CD14-positive monocyte (primary cell): ENCODE data around the gene RIC8A. TPM values are rescaled to one million over a fixed set of nuclear protein-coding genes. Genes with fewer than 3 reads are reported as not detected.

Experiments
- DNase-seq, 3 donors: peaks; one replicate each; pipeline ENCODE4 v3.0.0-alpha.2; 2011 to 2022
- H2AFZ ChIP-seq: 2 replicates; pipeline ENCODE4 v1.6.0; 2012; ENCODE audit warnings: mild to moderate bottlenecking, low read depth, low read length, inconsistent platforms; ENCODE audit not compliant: insufficient read depth, poor library complexity, severe bottlenecking
- H3K27ac ChIP-seq, 2 donors: 1 replicate in 1 of 2; 2 replicates in 1 of 2; pipeline ENCODE4 v1.5.1; 2012 to 2013; ENCODE audit warnings: low read length in 2 of 2, control low read depth in 1 of 2, inconsistent platforms in 1 of 2, low read depth in 1 of 2, mild to moderate bottlenecking in 1 of 2
- H3K27me3 ChIP-seq, 2 donors: one replicate each; pipeline versions ENCODE4 v1.6.0 to v1.6.1; 2011 to 2013; ENCODE audit warnings: low read length in 2 of 2; ENCODE audit not compliant: control insufficient read depth in 2 of 2, insufficient read depth in 2 of 2
- H3K36me3 ChIP-seq, 2 donors: replicated peaks in 1 of 2; 1 replicate in 1 of 2; 2 replicates in 1 of 2; pipeline versions ENCODE4 v1.5.1 to v1.6.1; 2012 to 2013; ENCODE audit warnings: low read length in 2 of 2, control low read depth in 1 of 2, inconsistent platforms in 1 of 2, mild to moderate bottlenecking in 1 of 2; ENCODE audit not compliant: insufficient read depth in 2 of 2, control insufficient read depth in 1 of 2
- H3K4me1 ChIP-seq, 2 donors: 1 replicate in 1 of 2; 2 replicates in 1 of 2; pipeline versions ENCODE4 v1.5.1 to v1.6.1; 2012 to 2013; ENCODE audit warnings: low read length in 2 of 2, control low read depth in 1 of 2, inconsistent platforms in 1 of 2, mild to moderate bottlenecking in 1 of 2, moderate library complexity in 1 of 2; ENCODE audit not compliant: insufficient read depth in 2 of 2, control insufficient read depth in 1 of 2
- H3K4me2 ChIP-seq: replicated peaks from 2 replicates; pipeline ENCODE3; 2012; ENCODE audit warnings: low read length, moderate library complexity, mild to moderate bottlenecking; ENCODE audit not compliant: poor library complexity, severe bottlenecking; ENCODE audit errors: extremely low read depth
- H3K4me3 ChIP-seq, 3 experiments: fragments of 200-600 bp in 1 of 3; sonication (generic) in 1 of 3; replicated peaks in 1 of 3; 1 replicate in 2 of 3; 2 replicates in 1 of 3; pipeline ENCODE4 v1.5.1; 2011 to 2013; ENCODE audit warnings: low read length in 3 of 3, mild to moderate bottlenecking in 3 of 3, control low read depth in 2 of 3, low read depth in 2 of 3, inconsistent platforms in 1 of 3, moderate library complexity in 1 of 3
- H3K79me2 ChIP-seq: 2 replicates; pipeline ENCODE4 v1.6.0; 2012; ENCODE audit warnings: mild to moderate bottlenecking, control low read depth, inconsistent platforms, low read length, moderate library complexity; ENCODE audit not compliant: insufficient read depth
- H3K9ac ChIP-seq: 2 replicates; pipeline ENCODE4 v1.6.0; 2017; ENCODE audit warnings: low read length, mild to moderate bottlenecking; ENCODE audit not compliant: insufficient read depth, poor library complexity, severe bottlenecking
- H3K9me3 ChIP-seq, 2 donors: replicated peaks in 1 of 2; 1 replicate in 1 of 2; 2 replicates in 1 of 2; pipeline versions ENCODE4 v1.5.1 to v1.6.1; 2012 to 2013; ENCODE audit warnings: low read length in 2 of 2, control low read depth in 1 of 2; ENCODE audit not compliant: control insufficient read depth in 1 of 2, insufficient read depth in 1 of 2
- H4K20me1 ChIP-seq: 2 replicates; pipeline ENCODE4 v1.6.0; 2012; ENCODE audit warnings: mild to moderate bottlenecking, low read length, control low read depth, moderate library complexity; ENCODE audit not compliant: insufficient read depth
- H3K27ac Mint-ChIP-seq, 7 donors: one replicate each; pipeline ENCODE4 v1.8.0; 2020; ENCODE audit warnings: mild to moderate bottlenecking in 7 of 7, mixed read lengths in 7 of 7, moderate library complexity in 6 of 7, inconsistent platforms in 2 of 7
- H3K27me3 Mint-ChIP-seq, 3 donors: one replicate each; pipeline ENCODE4 v1.8.0; 2021 to 2022; ENCODE audit warnings: low read depth in 3 of 3, mild to moderate bottlenecking in 3 of 3, mixed read lengths in 3 of 3, moderate library complexity in 3 of 3, inconsistent platforms in 1 of 3
- H3K36me3 Mint-ChIP-seq, 2 donors: one replicate each; pipeline ENCODE4 v1.8.0; 2020; ENCODE audit warnings: mixed read lengths in 2 of 2, inconsistent platforms in 1 of 2, mild to moderate bottlenecking in 1 of 2
- H3K4me1 Mint-ChIP-seq: one replicate; pipeline ENCODE4 v1.8.0; 2020; ENCODE audit warnings: mild to moderate bottlenecking, mixed read lengths
- H3K4me3 Mint-ChIP-seq, 2 donors: one replicate each; pipeline ENCODE4 v1.8.0; 2020; ENCODE audit warnings: mild to moderate bottlenecking in 2 of 2, mixed read lengths in 2 of 2, moderate library complexity in 1 of 2
- H3K9me3 Mint-ChIP-seq, 7 donors: one replicate each; pipeline ENCODE4 v1.8.0; 2020 to 2022; ENCODE audit warnings: mixed read lengths in 7 of 7, mild to moderate bottlenecking in 6 of 7, moderate library complexity in 6 of 7, inconsistent platforms in 2 of 7
- WGBS: methylation state at CpG from one replicate; pipeline ENCODE4 v1.1.5; 2013; ENCODE audit warnings: missing lambda C conversion rate; ENCODE audit not compliant: insufficient coverage; 5-methylcytosine and 5-hydroxymethylcytosine counted together
- intact Hi-C, 2 donors: fragments of 100-400 bp; cut with micrococcal nuclease; formaldehyde crosslinking; loops; one replicate each; pipeline versions ENCODE4 v1.15.0 to v1.15.1; 2023
- polyA plus RNA-seq, 3 donors: library from polyadenylated mRNA; depleted of rRNA in 1 of 3; unstranded in 2 of 3; stranded (reverse) in 1 of 3; fragments of 300-500 nt in 2 of 3; fragments of >200 nt in 1 of 3; fragmentation: Illumina TruSeq in 2 of 3; gene quantifications; 1 replicate in 2 of 3; 2 replicates in 1 of 3; pipeline ENCODE4 v1.2.3, GENCODE V29; 2012 to 2021
- TF ChIP-seq, protein P1 (sequence below): fragments of 200-600 bp; IDR thresholded peaks from one replicate; pipeline ENCODE4 v1.8.0; 2022; ENCODE audit warnings: antibody characterized with exemption, mild to moderate bottlenecking

Gene RIC8A
- polyA plus RNA-seq, 3 donors, result 51.1 to 79.1 (median 56.5) TPM

DNA sequence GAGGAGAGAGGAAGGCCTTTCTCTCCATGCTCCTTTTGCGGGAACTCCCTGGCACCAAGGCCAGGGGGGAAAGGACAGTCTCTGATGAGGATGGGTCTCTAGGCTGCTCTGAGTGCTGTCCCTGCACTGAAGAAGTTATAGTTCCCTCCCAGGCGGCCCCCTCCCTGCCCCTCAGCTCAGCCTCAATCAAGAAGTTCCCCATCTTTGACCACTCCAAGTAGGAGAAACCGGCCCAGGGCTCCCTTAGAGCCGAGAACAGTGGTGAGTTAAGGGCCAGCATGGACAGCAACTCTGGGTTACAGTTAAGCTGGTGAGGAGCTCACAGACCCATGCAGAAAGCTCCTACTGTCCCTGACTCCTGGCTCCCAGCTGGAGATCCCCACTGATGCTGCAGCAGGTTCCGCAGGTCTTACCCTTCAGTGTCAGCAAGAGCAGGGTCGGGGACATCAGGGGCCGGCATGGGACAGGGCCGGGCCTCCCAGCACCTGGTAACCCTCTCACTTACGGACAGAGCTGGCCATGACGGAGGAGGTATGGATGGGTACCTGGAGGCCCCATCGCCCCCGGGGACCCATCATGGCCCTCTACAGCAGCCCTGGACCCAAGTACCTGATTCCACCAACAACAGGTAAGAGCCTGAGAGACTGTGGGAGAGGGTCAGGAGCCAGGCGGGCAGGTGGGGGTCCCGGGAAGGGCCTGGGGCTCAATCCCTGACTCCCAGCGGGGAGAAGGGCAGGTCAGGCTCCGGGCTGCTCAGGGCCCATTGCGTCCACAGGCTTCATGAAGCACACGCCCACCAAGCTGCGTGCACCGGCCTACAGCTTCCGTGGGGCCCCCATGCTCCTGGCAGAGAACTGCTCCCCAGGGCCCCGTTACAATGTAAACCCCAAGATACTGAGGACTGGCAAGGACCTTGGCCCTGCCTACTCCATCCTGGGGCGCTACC, 10.4 kb upstream of the RIC8A start:
- Mint-ChIP-seq H3K27me3 (peaks cover 4 to 9% (median 8%) of the 10 kb centered on the region in 3 donors), H3K4me1 (peaks cover 12% of the 10 kb centered on the region), H3K27ac (no peak overlapping the region), H3K36me3 (peaks cover 9 to 13% of the 10 kb centered on the region in 2 donors), H3K9me3 (peaks cover 0 to 2% (median 0%) of the 10 kb centered on the region in 7 donors), H3K4me3 (no peak overlapping the region)
- Histone ChIP-seq H3K79me2 (no peaks in the 10 kb centered on the region), H3K36me3 (no peaks in the 10 kb centered on the region), H3K4me1 (peaks cover 12% of the 10 kb centered on the region in 2 donors), H3K27me3 (peaks cover 0 to 2% of the 10 kb centered on the region in 2 donors), H4K20me1 (peaks cover 6% of the 10 kb centered on the region), H3K4me3 (no peak overlapping the region), H2AFZ (no peak overlapping the region), H3K4me2 (no peak overlapping the region), H3K27ac (no peak overlapping the region), H3K9me3 (no peaks in the 10 kb centered on the region), H3K9ac (no peak overlapping the region)
- TF ChIP-seq, protein P1, sequence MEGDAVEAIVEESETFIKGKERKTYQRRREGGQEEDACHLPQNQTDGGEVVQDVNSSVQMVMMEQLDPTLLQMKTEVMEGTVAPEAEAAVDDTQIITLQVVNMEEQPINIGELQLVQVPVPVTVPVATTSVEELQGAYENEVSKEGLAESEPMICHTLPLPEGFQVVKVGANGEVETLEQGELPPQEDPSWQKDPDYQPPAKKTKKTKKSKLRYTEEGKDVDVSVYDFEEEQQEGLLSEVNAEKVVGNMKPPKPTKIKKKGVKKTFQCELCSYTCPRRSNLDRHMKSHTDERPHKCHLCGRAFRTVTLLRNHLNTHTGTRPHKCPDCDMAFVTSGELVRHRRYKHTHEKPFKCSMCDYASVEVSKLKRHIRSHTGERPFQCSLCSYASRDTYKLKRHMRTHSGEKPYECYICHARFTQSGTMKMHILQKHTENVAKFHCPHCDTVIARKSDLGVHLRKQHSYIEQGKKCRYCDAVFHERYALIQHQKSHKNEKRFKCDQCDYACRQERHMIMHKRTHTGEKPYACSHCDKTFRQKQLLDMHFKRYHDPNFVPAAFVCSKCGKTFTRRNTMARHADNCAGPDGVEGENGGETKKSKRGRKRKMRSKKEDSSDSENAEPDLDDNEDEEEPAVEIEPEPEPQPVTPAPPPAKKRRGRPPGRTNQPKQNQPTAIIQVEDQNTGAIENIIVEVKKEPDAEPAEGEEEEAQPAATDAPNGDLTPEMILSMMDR, result no peak
- DNase-seq, result no peak
- intact Hi-C loops, result no loop called here
- 95% methylated on average over 14 of the region's 23 CpGs for WGBS

DNA sequence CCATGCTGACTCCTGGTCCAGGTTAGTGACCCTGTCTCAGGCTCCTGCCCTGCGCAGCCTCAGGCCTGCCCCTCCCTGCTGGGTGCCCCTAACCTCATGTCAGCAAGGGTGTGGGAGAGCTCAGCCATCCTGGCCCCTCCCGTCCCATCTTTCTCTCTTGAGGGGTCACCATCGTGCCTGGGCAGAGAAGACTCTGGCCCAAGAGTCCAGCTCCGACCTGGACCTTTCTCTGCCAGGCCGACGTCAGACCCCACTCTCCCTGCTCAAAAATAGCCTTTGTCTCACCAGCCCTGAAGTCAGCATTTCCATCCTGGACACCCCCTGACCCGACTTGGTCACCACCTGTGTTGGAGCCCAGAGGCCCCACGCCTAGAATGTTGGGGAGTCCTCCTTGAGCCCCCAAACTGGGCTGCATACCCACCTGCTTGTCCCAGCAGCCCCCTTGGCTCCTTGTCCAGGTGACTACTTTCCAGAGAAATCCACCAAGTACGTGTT, 9.7 kb upstream of the RIC8A start:
- peaks cover 10% of the 10 kb centered on the region for H4K20me1 ChIP-seq
- no peak overlapping the region for H3K4me3 ChIP-seq
- H3K36me3 ChIP-seq, result no peaks in the 10 kb centered on the region
- peaks cover 16 to 19% of the 10 kb centered on the region in 2 donors for H3K4me1 ChIP-seq
- H3K9me3 Mint-ChIP-seq, result peaks cover 0 to 2% (median 0%) of the 10 kb centered on the region in 7 donors
- no peaks in the 10 kb centered on the region for H3K9me3 ChIP-seq
- H3K27ac Mint-ChIP-seq, result no peak overlapping the region
- no peaks in the 10 kb centered on the region for H3K79me2 ChIP-seq
- H3K4me2 ChIP-seq, result no peak overlapping the region
- peaks cover 17% of the 10 kb centered on the region for H3K4me1 Mint-ChIP-seq
- peak overlapping the region in 1 of 2 donors; percentile 21 for H3K4me3 Mint-ChIP-seq
- peaks cover 4 to 10% (median 9%) of the 10 kb centered on the region in 3 donors for H3K27me3 Mint-ChIP-seq
- no peak overlapping the region for H3K27ac ChIP-seq
- intact Hi-C loops, result no loop called here
- H3K36me3 Mint-ChIP-seq, result peaks cover 9 to 14% of the 10 kb centered on the region in 2 donors
- DNase-seq, result no peak
- H3K27me3 ChIP-seq, result peaks cover 0 to 2% of the 10 kb centered on the region in 2 donors
- no peak overlapping the region for H2AFZ ChIP-seq
- TF ChIP-seq, protein P1, result no peak
- 97% methylated on average over 8 of the region's 9 CpGs for WGBS
- H3K9ac ChIP-seq, result no peak overlapping the region
